ENCODE results near the gene BCKDK. TPM values are rescaled to one million over a fixed set of nuclear protein-coding genes. Genes with fewer than 3 reads are reported as not detected.
A peak's percentile ranks its signal among the peaks of the same experiment; 100 is the strongest.

BCKDK gene
- polyA plus RNA-seq, 1 donor (not counting 4 experiments of a cell fraction or from before 2014, with no cell fraction given) = 19.9 TPM

GRCh38 chr16:31127182-31127581, 19.0 kb downstream of the BCKDK start:
- Histone ChIP-seq H3K27ac (ENCODE audit: control insufficient read depth, insufficient read depth, low read length) (no peak overlapping the region), H3K4me3 (ENCODE audit: control insufficient read depth in 2 of 3, extremely low read depth in 1 of 3, insufficient read depth in 2 of 3, low read depth in 1 of 3, low read length in 3 of 3) (no peak overlapping the region), H3K9ac (ENCODE audit: control insufficient read depth, extremely low read depth, insufficient read depth, low read length) (no peak overlapping the region), H4K20me1 (ENCODE audit: control insufficient read depth, extremely low read depth, insufficient read depth, low read length) (no peaks in the 10 kb centered on the region), H3K4me2 (ENCODE audit: control insufficient read depth, extremely low read depth, insufficient read depth, low read depth, low read length) (no peak overlapping the region), H3K9me3 (ENCODE audit: control insufficient read depth, low read depth, low read length) (no peaks in the 10 kb centered on the region), H3K36me3 (ENCODE audit: control insufficient read depth in 2 of 2, extremely low read depth in 1 of 2, insufficient read depth in 2 of 2, low read length in 2 of 2) (peaks cover 5 to 28% of the 10 kb centered on the region in 2 experiments), H3K9me1 (ENCODE audit: control insufficient read depth, extremely low read depth, insufficient read depth, low read length) (no peaks in the 10 kb centered on the region), H2AFZ (ENCODE audit: control insufficient read depth, low read length) (no peak overlapping the region), H3K27me3 (ENCODE audit: control insufficient read depth, extremely low read depth, insufficient read depth, low read length) (no peaks in the 10 kb centered on the region), H3K4me1 (ENCODE audit: control insufficient read depth, extremely low read depth, insufficient read depth, low read length) (peaks cover 21% of the 10 kb centered on the region), H3K79me2 (ENCODE audit: control insufficient read depth, insufficient read depth, low read length) (no peaks in the 10 kb centered on the region)
- dilution Hi-C loops (cut with MboI; ENCODE audit: extremely low pct_ligation_motif_present, low sequenced_read_pairs) = no loop called here
- DNase-seq (ENCODE audit: low read depth, low spot score) = no peak
- FAIRE-seq = no peak
- TF ChIP-seq EZH2 (IDR thresholded peaks at IDR 0.05; ENCODE audit: low read length) = no peak
- TF ChIP-seq, protein P1, sequence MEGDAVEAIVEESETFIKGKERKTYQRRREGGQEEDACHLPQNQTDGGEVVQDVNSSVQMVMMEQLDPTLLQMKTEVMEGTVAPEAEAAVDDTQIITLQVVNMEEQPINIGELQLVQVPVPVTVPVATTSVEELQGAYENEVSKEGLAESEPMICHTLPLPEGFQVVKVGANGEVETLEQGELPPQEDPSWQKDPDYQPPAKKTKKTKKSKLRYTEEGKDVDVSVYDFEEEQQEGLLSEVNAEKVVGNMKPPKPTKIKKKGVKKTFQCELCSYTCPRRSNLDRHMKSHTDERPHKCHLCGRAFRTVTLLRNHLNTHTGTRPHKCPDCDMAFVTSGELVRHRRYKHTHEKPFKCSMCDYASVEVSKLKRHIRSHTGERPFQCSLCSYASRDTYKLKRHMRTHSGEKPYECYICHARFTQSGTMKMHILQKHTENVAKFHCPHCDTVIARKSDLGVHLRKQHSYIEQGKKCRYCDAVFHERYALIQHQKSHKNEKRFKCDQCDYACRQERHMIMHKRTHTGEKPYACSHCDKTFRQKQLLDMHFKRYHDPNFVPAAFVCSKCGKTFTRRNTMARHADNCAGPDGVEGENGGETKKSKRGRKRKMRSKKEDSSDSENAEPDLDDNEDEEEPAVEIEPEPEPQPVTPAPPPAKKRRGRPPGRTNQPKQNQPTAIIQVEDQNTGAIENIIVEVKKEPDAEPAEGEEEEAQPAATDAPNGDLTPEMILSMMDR (optimal IDR thresholded peaks at IDR 0.05 in 1 of 3, IDR thresholded peaks at IDR 0.05 in 1 of 3, conservative IDR thresholded peaks at IDR 0.05 in 1 of 3; ENCODE audit: extremely low read depth in 1 of 3, insufficient read depth in 2 of 3, low read length in 3 of 3) = no peak

DNA sequence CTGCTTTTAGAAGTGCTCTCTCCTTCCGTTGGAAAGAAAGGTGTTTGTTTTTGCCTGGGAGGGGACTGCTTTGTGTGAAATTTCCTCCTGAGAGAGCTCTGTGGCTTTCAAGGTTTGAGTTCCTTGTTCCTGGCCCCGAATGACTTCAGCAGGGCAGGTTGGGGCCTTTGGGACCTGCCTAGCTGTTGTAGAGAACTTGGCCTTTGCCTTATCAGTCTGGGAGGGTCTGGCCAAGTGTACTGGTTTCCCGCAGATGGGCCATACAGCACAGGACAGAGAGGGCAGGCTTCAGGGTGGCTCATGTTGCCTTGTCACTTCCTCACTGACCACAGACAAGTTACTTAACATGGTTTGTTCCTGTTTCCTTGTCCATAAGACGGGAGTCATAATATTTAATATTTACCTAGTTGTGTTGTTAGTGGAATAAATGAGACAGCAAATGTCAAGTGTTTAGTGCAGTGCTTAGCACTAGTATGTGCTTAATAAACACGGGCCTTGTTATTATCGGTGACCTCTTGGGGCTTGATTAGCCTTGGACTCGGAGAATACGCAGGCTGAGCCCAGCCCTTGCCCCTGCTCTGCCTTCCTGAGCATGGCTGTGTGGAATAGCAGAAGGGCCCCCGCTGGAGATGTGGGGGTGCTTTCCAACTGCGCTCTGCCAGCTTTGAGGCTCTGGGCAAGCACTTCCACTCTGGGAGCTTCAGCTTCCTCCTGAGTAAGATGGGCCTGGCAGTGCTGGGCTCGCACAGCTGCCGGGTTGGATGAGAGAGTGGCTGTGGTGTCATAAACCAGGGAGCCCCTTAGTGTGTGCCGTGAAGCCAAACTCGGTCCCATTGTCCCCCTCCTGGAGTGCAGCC, 20.8 kb downstream of the BCKDK start:
- no peak overlapping the region for H2AFZ ChIP-seq (ENCODE audit: control insufficient read depth, low read length)
- H3K9me1 ChIP-seq (ENCODE audit: control insufficient read depth, extremely low read depth, insufficient read depth, low read length) = peaks cover 5% of the 10 kb centered on the region
- no peaks in the 10 kb centered on the region for H3K27me3 ChIP-seq (ENCODE audit: control insufficient read depth, extremely low read depth, insufficient read depth, low read length)
- TF ChIP-seq, protein P1 (optimal IDR thresholded peaks at IDR 0.05 in 1 of 3, IDR thresholded peaks at IDR 0.05 in 1 of 3, conservative IDR thresholded peaks at IDR 0.05 in 1 of 3; ENCODE audit: extremely low read depth in 1 of 3, insufficient read depth in 2 of 3, low read length in 3 of 3) = no peak
- no peak for TF ChIP-seq EZH2 (IDR thresholded peaks at IDR 0.05; ENCODE audit: low read length)
- peak overlapping the region; percentile 4 for H3K27ac ChIP-seq (ENCODE audit: control insufficient read depth, insufficient read depth, low read length)
- no peaks in the 10 kb centered on the region for H3K9me3 ChIP-seq (ENCODE audit: control insufficient read depth, low read depth, low read length)
- FAIRE-seq = no peak
- dilution Hi-C loops (cut with MboI; ENCODE audit: extremely low pct_ligation_motif_present, low sequenced_read_pairs) = no loop called here
- no peak overlapping the region for H3K4me3 ChIP-seq (ENCODE audit: control insufficient read depth in 2 of 3, extremely low read depth in 1 of 3, insufficient read depth in 2 of 3, low read depth in 1 of 3, low read length in 3 of 3)
- no peak overlapping the region for H3K4me2 ChIP-seq (ENCODE audit: control insufficient read depth, extremely low read depth, insufficient read depth, low read depth, low read length)
- H3K9ac ChIP-seq (ENCODE audit: control insufficient read depth, extremely low read depth, insufficient read depth, low read length) = no peak overlapping the region
- DNase-seq (ENCODE audit: low read depth, low spot score) = no peak
- H3K79me2 ChIP-seq (ENCODE audit: control insufficient read depth, insufficient read depth, low read length) = peaks cover 15% of the 10 kb centered on the region
- peaks cover 2% of the 10 kb centered on the region for H4K20me1 ChIP-seq (ENCODE audit: control insufficient read depth, extremely low read depth, insufficient read depth, low read length)
- peaks cover 12 to 35% of the 10 kb centered on the region in 2 experiments for H3K36me3 ChIP-seq (ENCODE audit: control insufficient read depth in 2 of 2, extremely low read depth in 1 of 2, insufficient read depth in 2 of 2, low read length in 2 of 2)
- peaks cover 35% of the 10 kb centered on the region for H3K4me1 ChIP-seq (ENCODE audit: control insufficient read depth, extremely low read depth, insufficient read depth, low read length)
